Calu3 (cell line): ENCODE results near the gene TRIM75. TPM values are rescaled to one million over a fixed set of nuclear protein-coding genes. Genes with fewer than 3 reads are reported as not detected.

Experiments
- Bru-seq: library from RNA; stranded (reverse); fragments of 400-500 nt; gene quantifications from one replicate; lab custom pipeline; 2021; lab: Mats Ljungman, UMichigan
- BruChase-seq, 2 experiments: library from RNA; stranded (reverse); fragments of 400-500 nt; gene quantifications; one replicate each; lab custom pipeline; 2021; lab: Mats Ljungman, UMichigan
- BruUV-seq: library from RNA; stranded (reverse); fragments of 400-500 nt; replicated peaks from 2 replicates; lab custom pipeline; 2021; lab: Mats Ljungman, UMichigan
- CTCF ChIA-PET: fragments of 300-600 bp; sonication (Branson Sonifier 250); formaldehyde crosslinking; loops from one replicate; lab custom pipeline; 2022; ENCODE audit warnings: antibody characterized with exemption; lab: Charles Lee
- DNase-seq: peaks from one replicate; pipeline ENCODE4 v3.0.0; 2022
- H3K27ac Mint-ChIP-seq: one replicate; pipeline ENCODE4 v1.8.0; 2022; ENCODE audit warnings: mixed read lengths; ENCODE audit not compliant: unreplicated experiment
- H3K27me3 Mint-ChIP-seq: one replicate; pipeline ENCODE4 v1.8.0; 2022; ENCODE audit warnings: mixed read lengths; ENCODE audit not compliant: unreplicated experiment
- H3K36me3 Mint-ChIP-seq: one replicate; pipeline ENCODE4 v1.8.0; 2022; ENCODE audit warnings: mild to moderate bottlenecking, moderate library complexity, mixed read lengths; ENCODE audit not compliant: insufficient read depth, unreplicated experiment
- H3K4me1 Mint-ChIP-seq: one replicate; pipeline ENCODE4 v1.8.0; 2022; ENCODE audit warnings: mild to moderate bottlenecking, low read depth, mixed read lengths; ENCODE audit not compliant: unreplicated experiment
- H3K4me3 Mint-ChIP-seq: one replicate; pipeline ENCODE4 v1.8.0; 2022; ENCODE audit warnings: mild to moderate bottlenecking, low read depth, moderate library complexity, mixed read lengths; ENCODE audit not compliant: unreplicated experiment
- H3K9me3 Mint-ChIP-seq: one replicate; pipeline ENCODE4 v1.8.0; 2022; ENCODE audit warnings: low read depth, mixed read lengths; ENCODE audit not compliant: unreplicated experiment
- CTCF ChIP-seq: fragments of 200-600 bp; IDR thresholded peaks from one replicate; pipeline ENCODE4 v1.8.0; 2022; ENCODE audit warnings: antibody characterized with exemption; ENCODE audit not compliant: unreplicated experiment
- intact Hi-C: fragments of 100-400 bp; cut with micrococcal nuclease; formaldehyde crosslinking; loops from one replicate; pipeline ENCODE4 v1.10.0; 2022; ENCODE audit not compliant: unreplicated experiment
- long read RNA-seq: library from polyadenylated mRNA; stranded (forward); transcript quantifications from one replicate; pipeline ENCODE4 v2.0.0, GENCODE V29; 2022
- total RNA-seq: library from RNA; stranded (reverse); gene quantifications from 2 replicates; pipeline ENCODE4 v1.2.3, GENCODE V29; 2022

Gene TRIM75
- total RNA-seq, result not detected in 2 replicates
- Bru-seq, nascent RNA, result not detected
- not detected for BruChase-seq, experiment 1, labeled RNA remaining after a 6-hour chase
- BruChase-seq, experiment 2, labeled RNA remaining after a 2-hour chase, result not detected
- long read RNA-seq, result 0 reads

- no peak for TF ChIP-seq CTCF
- intact Hi-C loops, result no loop called here
- Mint-ChIP-seq H3K4me1 (no peaks in the 10 kb centered on the region), H3K27me3 (no peaks in the 10 kb centered on the region), H3K9me3 (no peaks in the 10 kb centered on the region), H3K36me3 (no peaks in the 10 kb centered on the region), H3K4me3 (no peak within 1 kb of the TSS), H3K27ac (no peak within 1 kb of the TSS)
- CTCF ChIA-PET, result no interaction called here
- DNase-seq, result no peak
- BruUV-seq, result no TSS peak
These were observed at the start of gene TRIM75 for GRCh38 chr4:165053645-165054044. TRIM75 (plus strand) TSS chr4:165053866; CDS start chr4:165059148, 5,282 bp downstream.

GRCh38 chr4:165005352-165005925 is 48.2 kb upstream of the TRIM75 start:
- Mint-ChIP-seq H3K4me3 (no peak overlapping the region), H3K27ac (no peak overlapping the region), H3K27me3 (no peaks in the 10 kb centered on the region), H3K36me3 (no peaks in the 10 kb centered on the region), H3K9me3 (no peaks in the 10 kb centered on the region), H3K4me1 (no peaks in the 10 kb centered on the region)
- intact Hi-C loops, result no loop called here
- BruUV-seq, result no TSS peak
- TF ChIP-seq CTCF, result no peak
- DNase-seq, result no peak
- CTCF ChIA-PET, result no interaction called here

- no peaks in the 10 kb centered on the region for H3K9me3 Mint-ChIP-seq
- H3K27ac Mint-ChIP-seq, result no peak overlapping the region
- no peak for TF ChIP-seq CTCF
- intact Hi-C loops, result no loop called here
- BruUV-seq, result no TSS peak
- no peaks in the 10 kb centered on the region for H3K27me3 Mint-ChIP-seq
- H3K4me3 Mint-ChIP-seq, result no peak overlapping the region
- CTCF ChIA-PET, result interaction anchor here (0.6 kb wide), 1 partner anchor 1793 kb away, joined by 3 read pairs; no protein-coding TSS in a partner anchor
- DNase-seq, result no peak
- no peaks in the 10 kb centered on the region for H3K36me3 Mint-ChIP-seq
- H3K4me1 Mint-ChIP-seq, result no peaks in the 10 kb centered on the region
These were observed 47.2 kb upstream of the TRIM75 start for GRCh38 chr4:165006456-165006855.

GRCh38 chr4:165006886-165007285 is 46.8 kb upstream of the TRIM75 start:
- H3K27ac Mint-ChIP-seq, result no peak overlapping the region
- no peaks in the 10 kb centered on the region for H3K36me3 Mint-ChIP-seq
- BruUV-seq, result no TSS peak
- TF ChIP-seq CTCF, result no peak
- intact Hi-C loops, result no loop called here
- no peak overlapping the region for H3K4me3 Mint-ChIP-seq
- no peaks in the 10 kb centered on the region for H3K9me3 Mint-ChIP-seq
- no peaks in the 10 kb centered on the region for H3K27me3 Mint-ChIP-seq
- no peak for DNase-seq
- CTCF ChIA-PET, result no interaction called here
- H3K4me1 Mint-ChIP-seq, result no peaks in the 10 kb centered on the region
